HG02852 (cell line): Measurements from ENCODE around the gene RAI2.

Experiments used
- ATAC-seq: cut with Tn5 transposase; IDR thresholded peaks from one replicate; pipeline ENCODE4 v1.9.1; 2021; ENCODE audit warnings: mild to moderate bottlenecking, moderate library complexity; ENCODE audit not compliant: unreplicated experiment

The RAI2 gene

GRCh38 chrX:17830211-17830610 is 30.9 kb downstream of the RAI2 start:
- no peak for ATAC-seq

- no peak for ATAC-seq
These were observed 31.5 kb downstream of the RAI2 start for GRCh38 chrX:17829566-17829965.

GRCh38 chrX:17828171-17828570 is 32.9 kb downstream of the RAI2 start:
- ATAC-seq = no peak

- no peak for ATAC-seq
These were observed 34.2 kb downstream of the RAI2 start for GRCh38 chrX:17826609-17827496.

GRCh38 chrX:17824980-17825379 is 36.1 kb downstream of the RAI2 start:
- ATAC-seq = no peak

- ATAC-seq = no peak
These were observed 38.7 kb downstream of the RAI2 start for GRCh38 chrX:17822351-17822750.

GRCh38 chrX:17820100-17820499 is 41.0 kb downstream of the RAI2 start:
- no peak for ATAC-seq

GRCh38 chrX:17818726-17819125 is 42.4 kb downstream of the RAI2 start:
- ATAC-seq = no peak

- ATAC-seq = no peak
These were observed 43.8 kb downstream of the RAI2 start for GRCh38 chrX:17817251-17817650.

- ATAC-seq = no peak
These were observed 46.5 kb downstream of the RAI2 start for GRCh38 chrX:17814557-17814956.

- no peak for ATAC-seq
These were observed 47.0 kb downstream of the RAI2 start for GRCh38 chrX:17814059-17814458.

GRCh38 chrX:17813277-17813676 is 47.8 kb downstream of the RAI2 start:
- ATAC-seq = no peak

- ATAC-seq = no peak
These were observed 48.3 kb downstream of the RAI2 start for GRCh38 chrX:17812763-17813162.

GRCh38 chrX:17809984-17810383 is 51.1 kb downstream of the RAI2 start:
- ATAC-seq = no peak

- ATAC-seq = no peak
These were observed 51.8 kb downstream of the RAI2 start for GRCh38 chrX:17809273-17809672.

- ATAC-seq = no peak
These were observed 56.0 kb downstream of the RAI2 start for GRCh38 chrX:17805120-17805519.

- no peak for ATAC-seq
These were observed 57.6 kb downstream of the RAI2 start for GRCh38 chrX:17803449-17803848.

GRCh38 chrX:17802756-17803155 is 58.3 kb downstream of the RAI2 start:
- no peak for ATAC-seq

GRCh38 chrX:17801431-17801830 is 59.7 kb downstream of the RAI2 start:
- ATAC-seq = no peak

- no peak for ATAC-seq
These were observed 62.2 kb downstream of the RAI2 start for GRCh38 chrX:17798921-17799320.

- no peak for ATAC-seq
These were observed 68.3 kb downstream of the RAI2 start for GRCh38 chrX:17792826-17793225.

GRCh38 chrX:17788956-17789562 is 72.0 kb downstream of the RAI2 start:
- ATAC-seq = no peak
